ENCODE measurements around the gene SIGLEC1. TPM values are rescaled to one million over a fixed set of nuclear protein-coding genes. Genes with fewer than 3 reads are reported as not detected.

Gene SIGLEC1
- total RNA-seq, 1 donor from 2014 or later, result 6.4 TPM

- intact Hi-C loops (cut with micrococcal nuclease), result no loop called here
- peak; percentile 87 for TF ChIP-seq CTCF (IDR thresholded peaks at IDR 0.05; ENCODE audit: borderline replicate concordance)
- Histone ChIP-seq H3K27me3 (ENCODE audit: low read depth) (peaks cover 3% of the 10 kb centered on the region), H3K4me1 (no peaks in the 10 kb centered on the region), H3K9me3 (replicated peaks) (no peaks in the 10 kb centered on the region), H3K27ac (replicated peaks) (no peak overlapping the region), H3K36me3 (no peaks in the 10 kb centered on the region), H3K4me3 (no peak overlapping the region)
- no peak for DNase-seq
Measured at GRCh38 chr20:3716195-3716834, 3.9 kb upstream of the SIGLEC1 start.

- intact Hi-C loops (cut with micrococcal nuclease), result no loop called here
- Histone ChIP-seq H3K27ac (replicated peaks) (peak overlapping the region; percentile 39), H3K9me3 (replicated peaks) (no peaks in the 10 kb centered on the region), H3K27me3 (ENCODE audit: low read depth) (peaks cover 3% of the 10 kb centered on the region), H3K4me3 (no peak overlapping the region), H3K4me1 (peaks cover 15% of the 10 kb centered on the region), H3K36me3 (no peaks in the 10 kb centered on the region)
- TF ChIP-seq CTCF (IDR thresholded peaks at IDR 0.05; ENCODE audit: borderline replicate concordance), result no peak
- DNase-seq, result no peak
Measured at GRCh38 chr20:3714092-3714491, 1.7 kb upstream of the SIGLEC1 start.

GRCh38 chr20:3711484-3711941 lies 887 bp downstream of the SIGLEC1 start:
- intact Hi-C loops (cut with micrococcal nuclease), result loop anchor here (2.0 kb wide), 1 partner anchor 35 kb away; no protein-coding TSS in a partner anchor
- peaks cover 24% of the 10 kb centered on the region for H3K4me1 ChIP-seq
- no peaks in the 10 kb centered on the region for H3K9me3 ChIP-seq (replicated peaks)
- TF ChIP-seq CTCF (IDR thresholded peaks at IDR 0.05; ENCODE audit: borderline replicate concordance), result no peak
- H3K27ac ChIP-seq (replicated peaks), result peak overlapping the region; percentile 21
- H3K4me3 ChIP-seq, result peak overlapping the region; percentile 37
- H3K27me3 ChIP-seq (ENCODE audit: low read depth), result no peaks in the 10 kb centered on the region
- H3K36me3 ChIP-seq, result no peaks in the 10 kb centered on the region
- DNase-seq, result no peak

GRCh38 chr20:3710703-3711483 lies 1.5 kb downstream of the SIGLEC1 start:
- peak; percentile 83 for DNase-seq
- Histone ChIP-seq H3K27ac (replicated peaks) (peak overlapping the region; percentile 65), H3K36me3 (no peaks in the 10 kb centered on the region), H3K27me3 (ENCODE audit: low read depth) (no peaks in the 10 kb centered on the region), H3K9me3 (replicated peaks) (no peaks in the 10 kb centered on the region), H3K4me1 (peaks cover 24% of the 10 kb centered on the region), H3K4me3 (peak overlapping the region; percentile 37)
- TF ChIP-seq CTCF (IDR thresholded peaks at IDR 0.05; ENCODE audit: borderline replicate concordance), result peak; percentile 97
- intact Hi-C loops (cut with micrococcal nuclease), result loop anchor here (2.0 kb wide), 1 partner anchor 34 kb away; no protein-coding TSS in a partner anchor

GRCh38 chr20:3710011-3710466 lies 2.4 kb downstream of the SIGLEC1 start:
- Histone ChIP-seq H3K36me3 (no peaks in the 10 kb centered on the region), H3K27me3 (ENCODE audit: low read depth) (no peaks in the 10 kb centered on the region), H3K4me1 (peaks cover 24% of the 10 kb centered on the region), H3K27ac (replicated peaks) (peak overlapping the region; percentile 65), H3K4me3 (peak overlapping the region; percentile 28), H3K9me3 (replicated peaks) (no peaks in the 10 kb centered on the region)
- no peak for DNase-seq
- intact Hi-C loops (cut with micrococcal nuclease), result loop anchor here (2.0 kb wide), 1 partner anchor 33 kb away; no protein-coding TSS in a partner anchor
- TF ChIP-seq CTCF (IDR thresholded peaks at IDR 0.05; ENCODE audit: borderline replicate concordance), result no peak

Data from left ventricle myocardium inferior (tissue), 1 donor.